Vagina (tissue), 2 donors: ENCODE measurements around the gene UST. TPM values are rescaled to one million over a fixed set of nuclear protein-coding genes. Genes with fewer than 3 reads are reported as not detected.

Experiments used
- DNase-seq, 2 donors: peaks; one replicate each; pipeline ENCODE4 v3.0.0-alpha.2; 2017; ENCODE audit errors: extremely low spot score in 2 of 2
- H3K27ac ChIP-seq: fragments of 200-600 bp; sonication (generic); one replicate; pipeline ENCODE4 v1.5.1; 2019
- H3K27me3 ChIP-seq: fragments of 200-600 bp; sonication (generic); one replicate; pipeline ENCODE4 v1.5.1; 2019
- H3K36me3 ChIP-seq, 2 donors: fragments of 200-600 bp; sonication (generic); one replicate each; pipeline ENCODE4 v1.5.1; 2017 to 2019
- H3K4me1 ChIP-seq: fragments of 200-600 bp; sonication (generic); one replicate; pipeline ENCODE4 v1.5.1; 2019
- H3K4me3 ChIP-seq, 2 donors: fragments of 200-600 bp; sonication (generic); 1 replicate in 1 of 2; 2 replicates in 1 of 2; pipeline ENCODE4 v1.5.1; 2016 to 2019
- H3K9me3 ChIP-seq: fragments of 200-600 bp; sonication (generic); one replicate; pipeline ENCODE4 v1.5.1; 2019
- POLR2A ChIP-seq, 2 donors: fragments of 450-650 bp; IDR thresholded peaks; one replicate each; pipeline ENCODE4 v1.6.1; 2017; ENCODE audit warnings: antibody characterized with exemption in 2 of 2, mild to moderate bottlenecking in 2 of 2, moderate library complexity in 2 of 2
- POLR2AphosphoS5 ChIP-seq, 2 donors: sonication (generic); formaldehyde crosslinking; IDR thresholded peaks; one replicate each; pipeline ENCODE4 v1.9.0; 2017; ENCODE audit warnings: antibody characterized with exemption in 2 of 2, mild to moderate bottlenecking in 2 of 2, low read depth in 1 of 2; ENCODE audit not compliant: insufficient read depth in 1 of 2
- intact Hi-C: fragments of 100-400 bp; cut with DNase I; formaldehyde crosslinking; loops from one replicate; pipeline ENCODE4 v1.15.1; 2023
- total RNA-seq: library from RNA; depleted of rRNA; stranded (reverse); fragments of >200 nt; gene quantifications from one replicate; pipeline ENCODE4 v1.2.3, GENCODE V29; 2016
- TF ChIP-seq, protein P1 (sequence below), 3 experiments: fragments of 450-650 bp in 2 of 3; fragments of 200-600 bp in 1 of 3; sonication (generic) in 1 of 3; IDR thresholded peaks; one replicate each; pipeline ENCODE4 v1.5.1; 2017 to 2019; ENCODE audit warnings: antibody characterized with exemption in 3 of 3, mild to moderate bottlenecking in 2 of 3, moderate library complexity in 2 of 3

Gene UST
- total RNA-seq, 1 donor from 2014 or later, result 14.2 TPM

GRCh38 chr6:148765898-148766808 is 19.3 kb downstream of the UST start:
- Histone ChIP-seq H3K36me3 (no peaks in the 10 kb centered on the region), H3K4me3 (no peak overlapping the region), H3K4me1 (peaks cover 36% of the 10 kb centered on the region), H3K27me3 (no peaks in the 10 kb centered on the region), H3K9me3 (no peaks in the 10 kb centered on the region), H3K27ac (no peak overlapping the region)
- DNase-seq, result no peak
- TF ChIP-seq, protein P1, sequence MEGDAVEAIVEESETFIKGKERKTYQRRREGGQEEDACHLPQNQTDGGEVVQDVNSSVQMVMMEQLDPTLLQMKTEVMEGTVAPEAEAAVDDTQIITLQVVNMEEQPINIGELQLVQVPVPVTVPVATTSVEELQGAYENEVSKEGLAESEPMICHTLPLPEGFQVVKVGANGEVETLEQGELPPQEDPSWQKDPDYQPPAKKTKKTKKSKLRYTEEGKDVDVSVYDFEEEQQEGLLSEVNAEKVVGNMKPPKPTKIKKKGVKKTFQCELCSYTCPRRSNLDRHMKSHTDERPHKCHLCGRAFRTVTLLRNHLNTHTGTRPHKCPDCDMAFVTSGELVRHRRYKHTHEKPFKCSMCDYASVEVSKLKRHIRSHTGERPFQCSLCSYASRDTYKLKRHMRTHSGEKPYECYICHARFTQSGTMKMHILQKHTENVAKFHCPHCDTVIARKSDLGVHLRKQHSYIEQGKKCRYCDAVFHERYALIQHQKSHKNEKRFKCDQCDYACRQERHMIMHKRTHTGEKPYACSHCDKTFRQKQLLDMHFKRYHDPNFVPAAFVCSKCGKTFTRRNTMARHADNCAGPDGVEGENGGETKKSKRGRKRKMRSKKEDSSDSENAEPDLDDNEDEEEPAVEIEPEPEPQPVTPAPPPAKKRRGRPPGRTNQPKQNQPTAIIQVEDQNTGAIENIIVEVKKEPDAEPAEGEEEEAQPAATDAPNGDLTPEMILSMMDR (IDR thresholded peaks at IDR 0.05), result no peak
- TF ChIP-seq POLR2AphosphoS5 (IDR thresholded peaks at IDR 0.05; ENCODE audit: insufficient read depth in 1 of 2, low read depth in 1 of 2) (no peak), POLR2A (IDR thresholded peaks at IDR 0.05) (no peak)
- intact Hi-C loops, result no loop called here

- DNase-seq, result no peak
- H3K36me3 ChIP-seq, result no peaks in the 10 kb centered on the region
- no peak overlapping the region for H3K4me3 ChIP-seq
- H3K27me3 ChIP-seq, result no peaks in the 10 kb centered on the region
- no peak overlapping the region for H3K27ac ChIP-seq
- intact Hi-C loops, result no loop called here
- TF ChIP-seq POLR2AphosphoS5 (IDR thresholded peaks at IDR 0.05; ENCODE audit: insufficient read depth in 1 of 2, low read depth in 1 of 2), result no peak
- TF ChIP-seq, protein P1 (IDR thresholded peaks at IDR 0.05), result no peak
- TF ChIP-seq POLR2A (IDR thresholded peaks at IDR 0.05), result no peak
- H3K4me1 ChIP-seq, result peaks cover 22% of the 10 kb centered on the region
- no peaks in the 10 kb centered on the region for H3K9me3 ChIP-seq
Measured at GRCh38 chr6:148768646-148769270, 21.9 kb downstream of the UST start.

- Histone ChIP-seq H3K9me3 (no peaks in the 10 kb centered on the region), H3K4me1 (peaks cover 22% of the 10 kb centered on the region), H3K27me3 (no peaks in the 10 kb centered on the region), H3K27ac (no peak overlapping the region), H3K4me3 (no peak overlapping the region), H3K36me3 (no peaks in the 10 kb centered on the region)
- TF ChIP-seq, protein P1 (IDR thresholded peaks at IDR 0.05), result no peak
- TF ChIP-seq POLR2AphosphoS5 (IDR thresholded peaks at IDR 0.05; ENCODE audit: insufficient read depth in 1 of 2, low read depth in 1 of 2) (no peak), POLR2A (IDR thresholded peaks at IDR 0.05) (no peak)
- DNase-seq, result no peak
- intact Hi-C loops, result no loop called here
Measured at GRCh38 chr6:148769304-148769968, 22.6 kb downstream of the UST start.

DNA sequence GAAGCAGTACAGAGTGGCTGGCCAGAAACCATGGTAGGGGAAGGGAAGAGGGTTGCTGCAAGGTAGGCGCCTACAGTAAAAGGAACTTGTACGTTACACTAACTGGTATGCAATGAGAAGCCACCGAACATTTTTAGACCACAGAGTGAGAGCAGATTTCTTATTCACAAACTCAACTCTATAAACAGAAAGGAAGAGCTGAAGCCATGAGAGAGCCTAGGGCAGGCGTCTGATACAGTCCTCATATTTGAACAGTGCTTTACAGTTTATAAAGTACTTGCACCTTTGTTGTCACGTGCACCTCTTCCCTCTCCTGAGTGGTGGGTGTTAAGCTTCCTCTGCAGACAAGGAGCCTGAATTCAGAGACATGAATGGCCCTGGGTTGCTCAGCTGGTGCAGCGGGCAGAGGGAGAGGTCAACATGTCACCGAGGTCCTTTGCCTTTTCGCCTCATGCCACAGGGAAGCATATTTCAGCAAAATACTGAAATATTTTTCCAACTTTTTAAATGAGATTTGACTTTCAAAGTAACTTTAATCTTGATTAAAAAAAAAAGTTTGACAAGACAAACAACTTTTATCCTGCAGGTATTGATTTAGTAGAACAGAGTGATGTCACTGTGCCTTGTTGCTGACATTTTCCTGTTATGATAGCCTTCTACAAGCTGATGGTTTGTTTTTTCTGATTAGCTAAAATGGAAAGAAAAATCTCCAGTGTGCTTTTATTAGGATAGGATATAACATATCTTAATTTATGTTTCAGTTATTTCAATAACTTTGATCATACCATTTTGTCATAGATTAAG is 23.8 kb downstream of the UST start:
- H3K4me1 ChIP-seq, result peaks cover 22% of the 10 kb centered on the region
- no peaks in the 10 kb centered on the region for H3K36me3 ChIP-seq
- no peak overlapping the region for H3K4me3 ChIP-seq
- H3K27ac ChIP-seq, result no peak overlapping the region
- DNase-seq, result no peak
- no peaks in the 10 kb centered on the region for H3K9me3 ChIP-seq
- intact Hi-C loops, result no loop called here
- no peaks in the 10 kb centered on the region for H3K27me3 ChIP-seq
- no peak for TF ChIP-seq POLR2AphosphoS5 (IDR thresholded peaks at IDR 0.05; ENCODE audit: insufficient read depth in 1 of 2, low read depth in 1 of 2)
- TF ChIP-seq, protein P1 (IDR thresholded peaks at IDR 0.05), result no peak
